ENCODE results near the gene OR2B2.

OR2B2 gene

DNA sequence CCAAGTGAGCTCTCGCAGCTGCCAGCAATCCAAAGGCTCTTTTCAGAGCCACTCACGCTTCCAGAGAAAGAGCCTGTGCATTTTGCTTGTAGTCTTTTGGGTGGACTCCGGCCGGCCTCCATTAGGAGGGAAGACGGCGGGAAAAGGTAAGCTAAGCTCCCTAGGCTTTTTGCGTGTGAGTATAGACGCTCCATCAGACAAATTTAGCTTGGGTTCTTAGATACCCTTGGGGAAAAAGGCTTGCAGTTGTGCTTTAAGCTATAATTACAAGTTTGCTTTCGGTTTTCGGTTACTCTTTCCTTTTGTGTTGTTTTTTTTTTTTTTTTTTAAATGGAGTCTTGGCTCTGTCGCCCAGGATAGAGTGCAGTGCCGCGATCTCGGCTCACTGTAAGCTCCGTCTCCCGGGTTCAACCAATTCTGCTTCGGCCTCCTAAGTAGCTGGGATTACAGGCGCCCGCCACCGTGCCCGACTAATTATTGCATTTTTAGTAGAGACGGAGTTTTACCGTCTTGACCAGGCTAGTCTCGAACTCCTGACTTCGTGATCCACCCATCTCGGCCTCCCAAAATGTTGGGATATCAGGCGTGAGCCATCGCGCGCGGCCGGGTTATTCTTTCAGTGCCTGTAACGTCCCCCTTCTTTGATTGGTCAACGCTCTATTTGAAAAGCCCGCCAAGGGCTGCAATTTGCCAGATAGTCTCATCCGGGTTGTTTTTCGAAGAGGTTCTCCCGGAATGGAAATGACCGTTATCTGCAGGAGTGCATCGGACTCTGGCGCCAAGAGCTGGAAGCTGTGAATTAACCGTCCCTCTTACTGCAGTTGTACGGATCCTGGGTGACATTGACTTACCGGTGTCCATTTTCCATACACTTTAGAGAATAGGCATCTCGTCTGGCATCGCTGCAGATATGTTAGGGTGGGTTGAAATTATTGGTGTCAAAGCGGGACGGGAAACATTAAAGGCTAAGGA, 18.1 kb downstream of the OR2B2 start:
- peak; percentile 81 for DNase-seq (ENCODE audit: low spot score)

DNA sequence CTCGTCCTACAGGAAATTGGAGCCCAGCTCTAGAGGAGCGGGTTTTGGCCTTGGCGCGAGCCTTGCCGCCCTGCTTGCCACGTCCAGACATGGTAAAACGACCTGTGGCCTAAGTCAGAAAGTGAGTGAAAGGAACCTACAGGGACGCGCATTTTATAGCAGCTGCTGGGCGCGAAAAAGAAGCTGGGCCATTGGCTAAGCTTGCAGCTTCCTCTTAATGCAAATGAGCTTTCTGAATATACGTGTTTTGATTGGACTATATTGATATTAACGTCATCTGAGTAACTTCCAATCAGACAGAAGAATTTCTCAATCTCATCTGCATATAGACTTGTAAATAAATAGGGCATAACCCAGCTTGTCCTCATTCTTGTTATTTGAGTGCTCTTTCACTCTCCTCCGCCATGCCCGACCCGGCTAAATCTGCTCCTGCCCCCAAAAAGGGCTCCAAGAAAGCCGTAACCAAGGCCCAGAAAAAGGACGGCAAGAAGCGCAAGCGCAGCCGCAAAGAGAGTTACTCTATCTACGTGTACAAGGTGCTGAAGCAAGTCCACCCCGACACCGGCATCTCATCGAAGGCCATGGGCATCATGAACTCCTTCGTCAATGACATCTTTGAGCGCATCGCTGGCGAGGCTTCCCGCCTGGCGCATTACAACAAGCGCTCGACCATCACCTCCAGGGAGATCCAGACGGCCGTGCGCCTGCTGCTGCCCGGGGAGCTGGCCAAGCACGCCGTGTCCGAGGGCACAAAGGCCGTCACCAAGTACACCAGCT, 18.9 kb downstream of the OR2B2 start:
- peak; percentile 92 for DNase-seq (ENCODE audit: low spot score)

DNA sequence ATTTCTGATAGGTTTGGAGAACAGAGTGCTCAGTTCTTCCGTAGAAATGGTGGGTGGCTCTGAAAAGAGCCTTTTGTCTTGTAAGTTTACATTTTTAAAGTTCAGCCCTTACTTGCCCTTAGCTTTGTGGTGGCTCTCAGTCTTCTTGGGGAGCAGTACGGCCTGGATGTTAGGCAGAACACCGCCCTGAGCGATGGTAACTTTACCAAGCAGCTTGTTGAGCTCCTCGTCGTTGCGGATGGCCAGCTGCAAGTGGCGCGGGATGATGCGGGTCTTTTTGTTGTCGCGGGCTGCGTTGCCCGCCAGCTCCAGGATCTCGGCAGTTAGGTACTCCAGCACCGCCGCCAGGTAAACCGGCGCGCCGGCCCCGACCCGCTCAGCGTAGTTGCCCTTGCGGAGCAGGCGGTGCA, 19.5 kb downstream of the OR2B2 start:
- no peak for DNase-seq (ENCODE audit: low spot score)

DNA sequence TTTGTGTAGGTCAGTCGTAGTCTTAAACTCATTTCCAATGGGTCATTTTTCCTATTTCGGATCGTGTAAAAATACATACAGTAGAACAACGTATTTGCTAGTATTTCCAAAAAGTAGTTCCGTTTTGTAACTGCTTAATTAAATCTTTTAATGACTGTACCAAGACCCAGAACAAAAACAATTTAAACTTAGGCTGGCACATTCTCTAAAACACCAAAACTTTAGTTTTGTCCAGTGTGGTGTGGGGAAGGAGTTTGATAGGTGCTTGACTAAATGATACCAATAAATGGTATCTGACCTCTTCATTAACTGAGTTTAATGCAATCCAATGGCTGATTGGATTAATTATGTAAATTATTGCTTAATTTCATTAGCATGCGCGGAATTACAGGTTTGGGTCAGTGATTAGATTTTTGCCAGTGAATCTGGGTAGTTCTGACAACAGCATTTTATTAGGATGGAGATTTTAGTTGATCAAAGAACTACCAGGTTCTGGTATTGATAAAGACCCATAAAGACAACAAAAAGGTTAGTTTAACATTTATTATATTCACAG, 20.8 kb downstream of the OR2B2 start:
- no peak for DNase-seq (ENCODE audit: low spot score)

DNA sequence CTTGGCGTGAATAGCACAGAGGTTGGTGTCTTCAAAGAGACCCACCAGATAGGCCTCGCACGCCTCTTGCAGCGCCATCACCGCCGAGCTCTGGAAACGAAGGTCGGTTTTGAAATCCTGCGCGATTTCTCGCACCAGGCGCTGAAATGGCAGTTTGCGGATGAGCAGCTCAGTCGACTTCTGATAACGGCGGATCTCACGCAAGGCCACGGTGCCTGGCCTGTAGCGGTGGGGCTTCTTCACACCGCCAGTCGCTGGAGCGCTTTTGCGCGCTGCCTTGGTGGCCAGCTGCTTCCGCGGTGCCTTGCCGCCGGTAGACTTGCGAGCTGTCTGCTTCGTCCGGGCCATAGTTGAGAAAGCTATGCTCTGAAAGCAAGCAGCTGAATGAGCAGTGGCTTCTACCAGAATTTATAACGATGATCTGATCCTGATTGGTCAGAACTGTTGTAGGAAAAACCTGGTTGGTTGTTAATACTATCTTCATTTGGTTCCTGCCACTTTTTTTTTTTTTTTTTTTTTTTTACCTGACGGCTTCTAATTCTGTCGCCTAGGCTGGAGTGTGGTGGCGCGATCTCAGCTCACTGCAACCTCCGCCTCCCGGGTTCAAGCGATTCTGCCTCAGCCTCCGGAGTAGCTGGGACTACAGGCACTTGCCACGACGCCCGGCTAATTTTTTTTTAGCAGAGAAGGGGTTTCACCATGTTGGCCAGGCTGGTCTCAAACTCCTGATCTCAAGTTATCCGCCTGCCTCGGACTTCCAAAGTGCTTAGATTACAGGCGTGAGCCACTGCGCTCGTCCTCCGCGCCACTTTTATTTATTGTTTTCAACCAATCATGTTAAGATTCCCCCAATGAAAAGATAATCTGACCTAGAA, 21.5 kb downstream of the OR2B2 start:
- peak; percentile 88 for DNase-seq (ENCODE audit: low spot score)

DNA sequence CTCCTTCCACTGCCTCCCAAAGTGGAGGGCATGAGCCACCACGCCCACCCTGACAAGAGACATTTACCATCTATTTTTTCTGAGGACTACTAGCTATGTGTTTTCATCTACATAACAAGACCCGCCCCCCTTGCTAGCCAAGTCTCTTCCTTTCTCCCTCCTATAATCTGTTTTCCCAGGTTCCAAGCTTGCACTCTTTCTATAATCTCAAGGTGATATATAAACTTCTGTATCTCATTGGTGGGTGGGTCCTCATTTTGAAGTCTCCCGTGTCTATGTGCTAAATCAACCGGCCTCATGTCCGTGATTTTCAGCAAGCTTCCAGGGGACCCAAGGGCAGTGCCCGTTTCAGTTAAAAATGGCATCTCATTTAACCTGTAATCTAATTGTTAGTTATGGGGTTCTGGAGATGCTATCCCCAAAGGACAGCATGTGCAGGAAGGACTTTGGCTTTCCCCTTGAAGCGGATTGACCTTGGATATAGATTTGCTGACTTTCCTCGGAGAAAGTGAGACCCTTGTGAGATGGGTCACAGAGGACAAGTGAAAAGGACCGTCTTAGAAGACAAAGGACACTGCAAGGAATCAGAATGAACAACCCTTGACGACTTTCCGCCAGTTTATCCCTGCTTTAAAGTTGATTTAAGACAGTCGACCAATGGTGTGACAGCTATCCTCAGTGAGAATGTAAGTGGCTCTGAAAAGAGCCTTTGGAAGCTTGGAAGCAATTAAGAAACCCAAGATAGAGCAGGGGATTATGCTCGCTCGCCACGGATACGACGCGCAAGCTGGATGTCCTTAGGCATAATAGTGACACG, 22.4 kb downstream of the OR2B2 start:
- DNase-seq (ENCODE audit: low spot score) = no peak

DNA sequence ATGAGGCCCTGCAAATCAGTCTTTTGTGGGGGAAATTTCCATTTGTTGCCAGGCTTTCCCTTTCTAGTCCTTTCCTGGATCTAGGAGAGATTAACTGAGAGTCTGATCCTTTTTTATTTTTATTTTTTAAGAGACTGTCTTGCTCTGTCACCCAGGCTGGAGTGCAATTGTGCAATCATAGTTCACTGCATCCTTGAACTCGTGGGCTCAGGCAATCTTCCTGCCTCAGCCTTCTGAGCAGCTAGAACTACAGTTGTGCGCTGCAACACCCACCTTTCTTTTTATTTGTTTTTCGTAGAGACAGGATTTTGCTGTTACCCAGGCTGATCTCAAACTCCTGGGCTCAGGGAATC, 22.9 kb downstream of the OR2B2 start:
- DNase-seq (ENCODE audit: low spot score) = no peak

DNA sequence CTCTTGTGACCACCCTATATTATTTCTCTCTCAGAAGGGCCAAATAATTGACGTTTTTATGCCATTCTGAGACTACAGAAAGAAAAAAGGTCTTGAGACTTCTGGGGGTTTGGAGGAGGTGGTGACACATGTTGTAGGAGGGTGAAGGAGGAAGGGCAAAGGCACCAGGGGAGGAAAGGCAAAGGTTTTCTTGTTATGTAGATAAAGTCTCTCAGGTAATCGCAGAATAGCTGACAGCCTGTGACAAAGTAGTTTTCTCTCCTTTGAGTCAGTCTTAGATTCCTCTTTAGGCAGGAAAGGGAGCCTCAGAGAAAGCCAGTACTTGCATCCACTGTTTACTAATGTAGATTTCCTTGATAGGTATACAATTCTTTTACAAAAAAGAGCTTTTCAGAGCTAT, 23.6 kb downstream of the OR2B2 start:
- no peak for DNase-seq (ENCODE audit: low spot score)

DNA sequence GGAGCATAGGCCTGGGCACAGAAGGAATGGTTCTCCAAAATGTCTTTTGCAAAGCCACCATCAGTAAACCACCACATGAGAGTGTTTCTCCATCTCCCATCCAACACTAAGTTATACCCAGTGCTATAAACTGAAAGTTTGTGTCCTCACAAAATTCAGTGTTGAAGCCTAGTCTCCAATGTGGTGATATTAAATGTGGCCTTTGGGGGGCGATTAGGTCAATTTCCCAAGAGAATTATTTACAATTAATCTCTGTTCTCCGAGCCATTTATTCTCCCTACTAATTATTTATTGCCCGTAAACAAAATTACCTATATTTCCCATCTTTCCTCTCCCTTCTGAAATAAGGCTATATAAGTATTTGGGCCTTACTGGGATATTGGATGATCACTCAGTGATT, 26.1 kb downstream of the OR2B2 start:
- DNase-seq (ENCODE audit: low spot score) = no peak

DNA sequence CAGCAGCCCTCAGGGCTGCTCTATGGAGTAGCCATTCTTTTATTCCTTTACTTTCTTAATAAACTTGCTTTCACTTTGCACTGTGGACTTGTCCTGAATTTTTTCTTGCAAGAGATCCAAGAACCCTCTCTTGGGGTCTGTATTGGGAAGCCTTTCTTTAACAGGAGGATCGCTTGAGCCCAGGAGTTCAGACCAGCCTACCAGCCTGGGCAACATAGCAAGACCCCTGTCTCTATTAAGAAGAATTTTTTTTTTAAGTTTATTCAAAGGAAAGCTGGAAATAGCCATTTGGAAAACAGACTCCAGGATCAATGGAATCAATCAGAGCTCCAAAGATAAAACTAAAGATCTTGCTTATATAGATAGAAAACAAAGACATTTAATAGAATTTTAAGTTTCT, 29.1 kb downstream of the OR2B2 start:
- DNase-seq (ENCODE audit: low spot score) = no peak

DNA sequence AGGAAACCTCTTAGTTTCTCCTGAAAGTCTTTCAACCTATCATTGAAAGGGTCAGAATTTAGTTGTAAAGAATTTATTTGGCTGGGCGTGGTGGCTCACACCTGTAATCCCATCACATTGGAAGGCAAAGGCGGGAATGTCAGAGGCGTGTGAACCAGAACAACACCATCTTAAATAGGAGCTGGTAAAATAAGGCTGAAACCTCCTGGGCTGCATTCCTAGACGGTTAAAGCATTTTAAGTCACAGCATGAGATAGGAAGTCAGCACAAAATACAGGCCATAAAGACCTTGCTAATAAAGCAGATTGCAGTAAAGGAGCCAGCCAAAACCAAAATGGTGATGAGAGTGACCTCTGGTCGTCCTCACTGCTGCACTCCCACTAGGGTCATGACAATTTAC, 29.6 kb downstream of the OR2B2 start:
- no peak for DNase-seq (ENCODE audit: low spot score)

DNA sequence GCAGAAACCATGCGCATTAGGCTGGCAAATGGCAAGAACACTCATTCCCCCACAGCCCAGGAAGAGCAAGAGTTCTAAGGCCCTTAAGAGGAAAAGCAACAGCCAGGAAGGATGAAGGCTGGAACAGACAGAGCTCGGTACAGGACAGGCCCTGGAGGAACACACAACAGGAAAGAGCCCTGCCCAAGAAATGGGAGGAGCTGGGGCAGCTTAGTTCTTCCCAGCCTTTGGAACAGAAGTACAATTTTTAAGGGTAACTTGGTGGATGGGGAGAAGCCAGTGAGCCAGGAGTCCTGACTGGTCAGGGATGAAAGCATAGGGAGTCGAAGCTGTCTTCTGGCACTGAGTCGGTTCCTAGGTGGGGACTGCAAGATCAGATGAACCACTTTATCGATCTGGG, 32.4 kb downstream of the OR2B2 start:
- DNase-seq (ENCODE audit: low spot score) = no peak

DNA sequence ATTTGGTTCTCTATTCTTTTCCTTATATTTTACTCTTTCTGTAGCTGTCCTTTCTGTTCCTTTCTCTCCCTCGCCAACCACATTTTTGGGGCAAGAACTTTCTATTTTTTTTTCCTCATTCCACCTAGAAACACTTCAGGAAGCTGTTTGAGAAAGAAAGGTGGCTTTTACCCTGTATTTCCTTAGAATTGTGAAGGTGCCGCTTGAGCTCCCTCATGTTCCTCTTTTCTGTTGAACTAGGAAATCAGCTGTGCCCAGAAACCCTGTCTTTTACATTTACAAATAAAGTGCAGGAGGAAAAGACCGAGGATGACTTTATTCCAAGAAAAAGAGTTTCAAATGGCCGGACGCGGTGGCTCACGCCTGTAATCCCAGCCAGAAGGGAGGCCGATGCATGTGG, 38.2 kb downstream of the OR2B2 start:
- DNase-seq (ENCODE audit: low spot score) = no peak

DNA sequence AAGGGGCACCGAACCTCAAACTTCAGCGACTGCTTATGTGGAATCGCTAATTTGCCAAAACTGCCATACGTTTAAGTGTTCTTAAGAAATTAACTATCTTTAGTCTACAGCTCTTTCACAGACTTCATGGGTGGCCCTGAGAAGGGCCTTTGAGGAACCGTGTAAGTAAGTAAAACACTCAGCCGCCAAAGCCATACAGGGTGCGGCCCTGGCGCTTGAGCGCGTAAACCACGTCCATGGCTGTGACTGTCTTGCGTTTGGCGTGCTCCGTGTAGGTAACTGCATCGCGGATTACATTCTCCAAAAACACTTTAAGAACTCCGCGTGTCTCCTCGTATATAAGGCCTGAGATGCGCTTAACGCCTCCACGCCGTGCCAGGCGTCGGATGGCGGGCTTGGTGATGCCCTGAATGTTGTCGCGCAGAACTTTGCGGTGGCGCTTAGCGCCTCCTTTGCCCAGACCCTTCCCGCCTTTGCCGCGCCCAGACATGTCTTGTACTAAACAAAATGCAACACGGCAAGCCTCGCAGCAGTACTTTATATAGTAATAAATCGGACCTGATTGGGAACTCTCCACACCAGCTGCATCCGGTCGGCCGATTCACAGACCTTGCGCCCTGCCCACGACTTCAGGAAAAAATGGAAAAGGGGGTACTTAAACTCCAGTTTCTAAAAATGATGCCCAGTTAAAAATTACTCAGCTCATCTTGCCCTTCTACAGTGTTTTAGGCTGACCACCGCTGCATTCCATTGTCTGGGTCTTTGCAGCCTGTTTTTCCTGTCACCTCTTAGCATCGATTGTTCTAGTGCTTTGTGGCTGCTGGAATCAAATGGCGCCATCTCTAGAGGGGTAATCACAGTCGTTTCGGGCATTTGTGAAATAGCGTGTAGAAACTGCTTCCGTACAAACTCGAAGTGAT, 38.9 kb downstream of the OR2B2 start:
- peak; percentile 81 for DNase-seq (ENCODE audit: low spot score)

DNA sequence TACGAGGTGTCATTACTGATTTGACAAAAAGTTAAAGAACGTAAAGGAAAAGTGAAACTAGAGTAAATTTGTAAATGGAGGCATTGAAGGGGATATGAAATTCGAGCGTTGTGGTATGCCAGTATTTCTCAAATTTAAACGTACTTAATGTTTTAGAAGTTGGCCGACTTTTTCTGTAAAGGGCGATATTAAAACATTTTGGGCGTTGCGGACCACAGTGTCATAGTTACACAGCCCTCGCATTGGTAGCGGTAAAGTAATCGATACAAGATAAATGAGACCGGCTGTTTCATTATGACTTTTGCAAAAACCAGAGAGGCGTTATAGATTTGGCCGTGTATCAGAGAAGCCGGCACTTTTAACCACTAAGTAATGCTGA, 39.6 kb downstream of the OR2B2 start:
- DNase-seq (ENCODE audit: low spot score) = no peak

DNA sequence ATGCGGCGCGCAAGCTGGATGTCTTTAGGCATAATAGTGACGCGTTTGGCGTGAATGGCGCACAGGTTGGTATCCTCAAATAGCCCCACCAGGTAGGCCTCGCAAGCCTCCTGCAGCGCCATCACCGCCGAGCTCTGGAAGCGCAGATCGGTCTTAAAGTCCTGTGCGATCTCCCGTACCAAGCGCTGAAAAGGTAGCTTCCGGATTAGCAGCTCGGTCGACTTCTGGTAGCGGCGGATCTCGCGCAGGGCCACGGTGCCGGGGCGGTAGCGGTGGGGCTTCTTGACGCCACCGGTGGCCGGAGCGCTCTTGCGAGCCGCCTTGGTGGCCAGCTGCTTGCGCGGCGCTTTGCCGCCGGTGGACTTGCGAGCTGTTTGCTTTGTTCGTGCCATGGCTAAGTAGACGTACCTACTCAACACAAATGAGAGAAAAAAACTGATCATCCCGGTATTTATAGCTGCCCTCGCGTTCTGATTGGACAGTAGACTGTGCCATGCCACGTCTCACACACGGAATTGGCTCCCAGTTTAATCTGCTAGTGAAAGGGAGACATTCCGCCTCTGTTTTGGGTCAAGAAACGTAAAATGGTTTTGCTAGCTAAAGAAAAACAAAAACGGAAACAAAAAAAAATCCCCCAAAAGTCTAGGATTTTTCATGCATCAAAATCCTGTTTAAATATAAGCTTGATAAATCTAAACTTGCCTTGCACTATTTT, 40.1 kb downstream of the OR2B2 start:
- DNase-seq (ENCODE audit: low spot score) = peak; percentile 95

DNA sequence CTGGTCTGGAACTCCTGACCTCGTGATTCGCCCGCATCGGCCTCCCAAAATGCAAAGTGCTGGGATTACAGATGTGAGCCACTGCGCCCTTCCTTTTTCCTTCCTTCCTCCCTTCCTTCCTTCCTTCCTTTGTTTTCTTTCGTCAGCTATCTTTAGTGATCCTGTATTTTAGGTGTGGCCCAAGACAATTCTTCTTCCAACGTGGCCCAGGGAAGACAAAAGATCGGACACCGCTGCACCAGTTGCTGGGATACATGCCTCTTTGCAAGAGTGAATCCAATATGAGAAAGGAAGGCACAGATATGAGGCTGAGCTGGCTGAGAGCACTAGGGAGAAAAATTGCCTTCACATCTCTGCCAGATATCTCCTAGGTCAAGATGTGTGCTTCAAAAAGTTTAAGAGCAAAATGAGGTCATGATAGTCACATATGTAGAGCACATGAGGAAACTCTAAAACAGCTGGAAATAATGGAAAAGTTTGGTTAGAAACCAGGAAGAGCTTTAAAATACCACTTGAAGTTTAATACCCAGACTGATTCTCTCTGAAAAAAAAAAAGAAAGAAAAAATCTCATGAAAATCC, 41.8 kb downstream of the OR2B2 start:
- DNase-seq (ENCODE audit: low spot score) = no peak

DNA sequence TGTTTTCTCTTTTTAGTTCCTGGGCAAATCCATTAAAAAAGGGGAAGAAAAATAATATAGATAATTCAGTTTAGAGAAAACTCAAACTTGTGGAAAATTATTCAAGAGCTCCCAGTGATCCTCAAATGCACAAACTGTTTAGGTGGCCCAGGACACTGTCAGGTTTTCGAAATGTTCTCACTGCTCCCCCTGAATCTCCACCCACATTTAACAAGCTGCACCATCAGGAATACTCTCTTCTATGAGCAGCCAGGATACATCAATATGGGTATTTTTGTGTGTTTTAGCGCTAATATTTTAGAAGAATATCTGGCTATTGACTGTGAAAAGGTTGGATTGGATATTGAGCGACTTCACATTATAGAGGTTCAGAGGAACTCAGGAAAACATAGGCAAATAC, 43.9 kb downstream of the OR2B2 start:
- no peak for DNase-seq (ENCODE audit: low spot score)

DNA sequence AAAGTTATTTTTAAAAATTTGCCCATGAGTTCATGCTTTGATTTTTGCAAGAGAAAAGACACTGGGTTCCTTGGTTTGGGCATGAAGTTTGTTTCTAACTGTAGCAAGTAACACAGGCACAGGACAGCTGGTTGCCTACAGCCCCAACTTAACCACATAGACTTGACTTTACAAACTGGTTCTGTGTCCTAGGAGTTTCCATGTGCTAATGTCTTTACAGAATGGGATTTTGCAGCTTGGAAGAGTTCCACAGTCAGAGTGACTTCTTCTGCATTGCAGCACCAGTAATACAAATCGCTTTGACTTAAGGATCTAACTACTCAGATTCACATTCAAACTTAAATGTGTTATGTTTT, 44.3 kb downstream of the OR2B2 start:
- no peak for DNase-seq (ENCODE audit: low spot score)

Data from CD4-positive, alpha-beta T cell treated with Interleukin-6 at 100 ng/mL for 8 hours (primary cell).